Suprapubic skin (tissue), 4 donors: ENCODE results near the gene PAQR8. TPM values are rescaled to one million over a fixed set of nuclear protein-coding genes. Genes with fewer than 3 reads are reported as not detected.
"Not testable (repeated sequence)": the region's sequence is repeated elsewhere in the genome, so short reads cannot be mapped to it uniquely, and the experiment has no call there.

Experiments
- DNase-seq, 2 donors: peaks; one replicate each; pipeline ENCODE4 v3.0.0-alpha.2; 2019; ENCODE audit warnings: low spot score in 2 of 2
- H3K27ac ChIP-seq: fragments of 200-600 bp; sonication (generic); one replicate; pipeline ENCODE4 v1.5.1; 2019
- H3K27me3 ChIP-seq: fragments of 200-600 bp; sonication (generic); one replicate; pipeline ENCODE4 v1.5.1; 2019
- H3K36me3 ChIP-seq: fragments of 200-600 bp; sonication (generic); one replicate; pipeline ENCODE4 v1.5.1; 2019
- H3K4me1 ChIP-seq: fragments of 200-600 bp; sonication (generic); one replicate; pipeline ENCODE4 v1.5.1; 2019
- H3K4me3 ChIP-seq: fragments of 200-600 bp; sonication (generic); one replicate; pipeline ENCODE4 v1.5.1; 2019; ENCODE audit warnings: mild to moderate bottlenecking
- H3K9me3 ChIP-seq: fragments of 200-600 bp; sonication (generic); one replicate; pipeline ENCODE4 v1.5.1; 2019
- EP300 ChIP-seq: sonication (generic); formaldehyde crosslinking; IDR thresholded peaks from one replicate; pipeline ENCODE4 v1.6.1; 2017; ENCODE audit warnings: antibody characterized with exemption
- POLR2A ChIP-seq, 2 donors: fragments of 450-650 bp; IDR thresholded peaks; one replicate each; pipeline ENCODE4 v1.6.1; 2017; ENCODE audit warnings: antibody characterized with exemption in 2 of 2, mild to moderate bottlenecking in 2 of 2, moderate library complexity in 2 of 2
- POLR2AphosphoS5 ChIP-seq, 3 donors: sonication (generic); formaldehyde crosslinking; IDR thresholded peaks; one replicate each; pipeline ENCODE4 v1.6.1; 2017; ENCODE audit warnings: antibody characterized with exemption in 3 of 3
- WGBS: methylation state at CpG from one replicate; pipeline ENCODE4 v1.1.5; 2018; 5-methylcytosine and 5-hydroxymethylcytosine counted together
- total RNA-seq, 4 donors: library from RNA; depleted of rRNA; stranded (reverse); fragments of >200 nt; gene quantifications; one replicate each; pipeline ENCODE4 v1.1.0, GENCODE V29; 2016
- TF ChIP-seq, protein P1 (sequence below), 2 donors: fragments of 200-600 bp in 1 of 2; fragments of 450-650 bp in 1 of 2; sonication (generic) in 1 of 2; IDR thresholded peaks; one replicate each; pipeline ENCODE4 v1.5.1; 2016 to 2019; ENCODE audit warnings: antibody characterized with exemption in 2 of 2, mild to moderate bottlenecking in 1 of 2, moderate library complexity in 1 of 2

PAQR8 gene
- total RNA-seq, 4 donors from 2014 or later = 2.2 to 6.5 (median 2.8) TPM

DNA sequence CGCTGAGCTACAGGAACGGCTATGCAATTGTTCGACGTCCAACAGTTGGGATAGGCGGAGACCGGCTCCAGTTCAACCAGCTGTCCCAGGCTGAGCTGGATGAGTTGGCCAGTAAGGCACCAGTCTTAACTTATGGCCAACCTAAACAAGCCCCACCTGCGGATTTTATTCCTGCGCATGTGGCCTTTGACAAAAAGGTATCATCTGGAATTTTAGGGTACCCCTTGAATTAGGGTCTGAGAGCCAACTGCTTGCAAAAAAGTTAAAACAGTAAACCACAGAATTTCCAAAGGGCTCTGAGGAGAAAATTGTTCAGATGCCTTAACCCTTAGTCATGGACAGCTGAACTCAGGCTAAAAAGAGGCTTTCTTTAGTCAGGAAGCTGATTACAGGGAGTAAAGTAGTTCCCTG is 62.0 kb downstream of the PAQR8 start:
- peaks cover 6% of the 10 kb centered on the region for H3K36me3 ChIP-seq
- peaks cover 13% of the 10 kb centered on the region for H3K4me1 ChIP-seq
- no peak overlapping the region for H3K4me3 ChIP-seq
- TF ChIP-seq EP300 (no peak), POLR2A (IDR thresholded peaks at IDR 0.05) (no peak), POLR2AphosphoS5 (IDR thresholded peaks at IDR 0.05) (no peak)
- TF ChIP-seq, protein P1, sequence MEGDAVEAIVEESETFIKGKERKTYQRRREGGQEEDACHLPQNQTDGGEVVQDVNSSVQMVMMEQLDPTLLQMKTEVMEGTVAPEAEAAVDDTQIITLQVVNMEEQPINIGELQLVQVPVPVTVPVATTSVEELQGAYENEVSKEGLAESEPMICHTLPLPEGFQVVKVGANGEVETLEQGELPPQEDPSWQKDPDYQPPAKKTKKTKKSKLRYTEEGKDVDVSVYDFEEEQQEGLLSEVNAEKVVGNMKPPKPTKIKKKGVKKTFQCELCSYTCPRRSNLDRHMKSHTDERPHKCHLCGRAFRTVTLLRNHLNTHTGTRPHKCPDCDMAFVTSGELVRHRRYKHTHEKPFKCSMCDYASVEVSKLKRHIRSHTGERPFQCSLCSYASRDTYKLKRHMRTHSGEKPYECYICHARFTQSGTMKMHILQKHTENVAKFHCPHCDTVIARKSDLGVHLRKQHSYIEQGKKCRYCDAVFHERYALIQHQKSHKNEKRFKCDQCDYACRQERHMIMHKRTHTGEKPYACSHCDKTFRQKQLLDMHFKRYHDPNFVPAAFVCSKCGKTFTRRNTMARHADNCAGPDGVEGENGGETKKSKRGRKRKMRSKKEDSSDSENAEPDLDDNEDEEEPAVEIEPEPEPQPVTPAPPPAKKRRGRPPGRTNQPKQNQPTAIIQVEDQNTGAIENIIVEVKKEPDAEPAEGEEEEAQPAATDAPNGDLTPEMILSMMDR (IDR thresholded peaks at IDR 0.05) = no peak
- H3K27me3 ChIP-seq = no peaks in the 10 kb centered on the region
- H3K27ac ChIP-seq = no peak overlapping the region
- no peaks in the 10 kb centered on the region for H3K9me3 ChIP-seq
- 82% methylated on average over 8 of the region's 8 CpGs for WGBS
- DNase-seq = no peak

DNA sequence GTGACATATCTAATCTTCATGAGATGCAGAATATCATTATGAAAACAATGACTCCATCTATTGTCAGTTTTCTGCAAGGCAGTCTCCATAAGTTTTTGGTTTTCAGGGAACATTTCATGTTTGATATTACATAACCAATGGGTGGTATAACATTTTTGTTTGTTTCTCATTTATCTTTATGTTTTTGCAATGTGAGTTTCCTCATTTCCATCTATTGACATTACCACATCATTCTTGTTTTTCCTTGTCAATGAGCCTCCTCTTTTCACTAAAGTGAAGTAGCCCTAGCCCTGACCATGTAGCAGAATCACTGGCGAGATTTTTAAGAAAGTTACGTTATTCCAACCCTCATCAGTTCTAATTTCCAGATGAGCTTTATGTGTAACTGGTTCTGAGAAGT is 62.6 kb downstream of the PAQR8 start:
- H3K4me1 ChIP-seq = peaks cover 8% of the 10 kb centered on the region
- TF ChIP-seq EP300 (no peak), POLR2AphosphoS5 (IDR thresholded peaks at IDR 0.05) (no peak), POLR2A (IDR thresholded peaks at IDR 0.05) (no peak)
- TF ChIP-seq, protein P1 (IDR thresholded peaks at IDR 0.05) = no peak
- H3K27ac ChIP-seq = no peak overlapping the region
- no peaks in the 10 kb centered on the region for H3K27me3 ChIP-seq
- no peak for DNase-seq
- H3K36me3 ChIP-seq = peaks cover 6% of the 10 kb centered on the region
- WGBS = 84% methylated on average over 2 of the region's 2 CpGs
- no peak overlapping the region for H3K4me3 ChIP-seq
- H3K9me3 ChIP-seq = no peaks in the 10 kb centered on the region

DNA sequence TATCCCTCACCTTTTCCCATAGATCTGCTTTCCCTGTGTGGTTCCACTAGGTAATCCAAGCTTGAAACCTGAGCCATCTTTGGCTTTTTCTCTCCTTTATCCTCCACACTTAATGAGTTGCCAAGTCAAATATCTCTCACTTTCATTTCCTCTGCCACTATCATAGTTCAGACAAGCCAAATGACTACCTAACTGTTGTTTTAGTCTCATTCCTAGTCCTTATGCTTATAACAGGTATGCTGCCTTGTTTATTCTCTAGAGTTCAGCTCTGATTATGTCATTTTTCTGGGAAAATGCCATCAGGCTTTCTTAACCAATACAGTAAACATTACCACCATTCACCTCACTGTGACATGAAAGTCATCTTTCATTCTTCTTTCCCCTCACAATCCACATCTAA is 64.7 kb downstream of the PAQR8 start:
- Histone ChIP-seq H3K36me3 (peaks cover 6% of the 10 kb centered on the region), H3K4me3 (no peak overlapping the region), H3K27ac (no peak overlapping the region), H3K27me3 (no peaks in the 10 kb centered on the region), H3K4me1 (no peaks in the 10 kb centered on the region), H3K9me3 (no peaks in the 10 kb centered on the region)
- no peak for TF ChIP-seq POLR2AphosphoS5 (IDR thresholded peaks at IDR 0.05)
- no peak for TF ChIP-seq POLR2A (IDR thresholded peaks at IDR 0.05)
- TF ChIP-seq EP300 = no peak
- TF ChIP-seq, protein P1 (IDR thresholded peaks at IDR 0.05) = no peak
- DNase-seq = no peak

DNA sequence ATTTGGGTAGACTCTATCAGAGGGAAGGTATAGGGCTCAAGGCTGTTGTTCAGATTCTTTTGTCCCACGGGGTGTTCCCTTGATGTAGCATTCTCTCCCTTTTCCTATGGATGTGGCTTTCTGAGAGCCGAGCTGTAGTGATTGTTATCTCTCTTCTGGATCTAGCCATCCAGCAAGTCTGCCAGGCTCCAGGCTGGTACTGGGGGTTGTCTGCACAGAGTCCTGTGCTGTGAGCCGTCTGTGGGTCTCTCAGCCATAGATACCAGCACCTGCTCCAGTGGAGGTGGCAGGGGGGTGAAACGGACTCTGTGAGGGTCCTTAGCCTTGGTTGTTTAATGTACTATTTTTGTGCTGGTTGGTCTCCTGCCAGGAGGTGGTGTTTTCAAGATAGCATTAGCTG is 71.3 kb downstream of the PAQR8 start:
- H3K27ac ChIP-seq, H3K4me3 ChIP-seq, H3K36me3 ChIP-seq, DNase-seq, H3K9me3 ChIP-seq, H3K27me3 ChIP-seq, H3K4me1 ChIP-seq: not testable (repeated sequence)
- WGBS = 75% methylated on average over 4 of the region's 4 CpGs

DNA sequence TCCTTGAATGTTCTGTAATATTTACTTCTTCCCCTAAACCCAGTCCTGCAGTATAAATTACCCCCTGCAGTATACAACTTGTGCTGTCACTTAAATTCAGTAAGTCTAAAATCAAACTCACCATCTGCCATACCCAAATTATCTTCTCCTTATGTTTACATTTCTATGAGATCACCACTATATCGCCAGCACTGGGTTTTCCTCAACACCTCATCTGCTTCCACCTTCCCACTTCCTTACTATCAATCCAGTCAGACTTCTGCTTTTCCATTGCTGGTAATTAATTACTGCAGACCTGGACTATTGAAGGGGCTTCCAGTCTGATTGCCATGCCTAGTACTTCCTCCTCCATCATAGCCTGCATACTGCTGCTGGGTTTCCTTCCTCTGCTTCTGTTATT is 73.4 kb downstream of the PAQR8 start:
- H3K9me3 ChIP-seq = no peaks in the 10 kb centered on the region
- H3K4me3 ChIP-seq = no peak overlapping the region
- TF ChIP-seq POLR2A (IDR thresholded peaks at IDR 0.05) = no peak
- TF ChIP-seq POLR2AphosphoS5 (IDR thresholded peaks at IDR 0.05) = no peak
- no peak for TF ChIP-seq EP300
- TF ChIP-seq, protein P1 (IDR thresholded peaks at IDR 0.05) = no peak
- H3K36me3 ChIP-seq = peaks cover 12% of the 10 kb centered on the region
- no peak overlapping the region for H3K27ac ChIP-seq
- no peak for DNase-seq
- 92% methylated on average over 1 of the region's 1 CpG for WGBS
- H3K27me3 ChIP-seq = no peaks in the 10 kb centered on the region
- H3K4me1 ChIP-seq = no peaks in the 10 kb centered on the region

DNA sequence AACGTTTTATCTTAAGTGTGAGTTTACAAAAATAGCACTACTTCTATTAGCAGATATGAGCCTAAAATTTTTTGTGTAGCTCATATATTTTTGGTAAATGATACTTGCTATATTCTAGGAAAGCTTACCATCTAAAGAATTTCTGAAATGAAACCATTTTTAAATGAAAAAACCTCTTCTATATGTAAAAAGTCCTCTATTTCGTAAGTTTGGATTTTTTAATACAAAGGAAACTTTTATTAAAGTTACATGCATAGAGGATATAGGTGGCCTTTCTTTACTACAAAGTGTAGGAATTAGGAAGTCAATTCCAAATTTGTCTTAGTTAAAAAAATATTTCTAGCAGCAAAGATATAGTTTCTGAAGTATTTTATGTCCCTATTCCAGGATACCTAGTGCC is 77.0 kb downstream of the PAQR8 start:
- TF ChIP-seq POLR2A (IDR thresholded peaks at IDR 0.05) (no peak), EP300 (no peak), POLR2AphosphoS5 (IDR thresholded peaks at IDR 0.05) (no peak)
- TF ChIP-seq, protein P1 (IDR thresholded peaks at IDR 0.05) = no peak
- Histone ChIP-seq H3K27ac (no peak overlapping the region), H3K4me3 (no peak overlapping the region), H3K4me1 (no peaks in the 10 kb centered on the region), H3K9me3 (no peaks in the 10 kb centered on the region), H3K36me3 (peaks cover 12% of the 10 kb centered on the region), H3K27me3 (no peaks in the 10 kb centered on the region)
- DNase-seq = no peak
- WGBS = 89% methylated on average over 2 of the region's 2 CpGs
